Skeletal muscle satellite cell (primary cell): ENCODE measurements around the gene HLA-DMB. TPM values are rescaled to one million over a fixed set of nuclear protein-coding genes. Genes with fewer than 3 reads are reported as not detected.

Experiments used
- H3K27me3 ChIP-seq: 2 replicates; pipeline ENCODE4 v1.7.0; 2013; ENCODE audit warnings: low read length; ENCODE audit not compliant: control insufficient read depth, insufficient read depth
- H3K36me3 ChIP-seq: 2 replicates; pipeline ENCODE4 v1.7.0; 2013; ENCODE audit warnings: mild to moderate bottlenecking, control low read depth, low read length; ENCODE audit not compliant: insufficient read depth
- H3K4me1 ChIP-seq: 2 replicates; pipeline ENCODE4 v1.7.0; 2013; ENCODE audit warnings: low read length; ENCODE audit not compliant: control insufficient read depth, insufficient read depth
- H3K4me2 ChIP-seq: 2 replicates; pipeline ENCODE4 v1.7.0; 2013; ENCODE audit warnings: mild to moderate bottlenecking, low read length
- H3K4me3 ChIP-seq: 2 replicates; pipeline ENCODE4 v1.7.0; 2013; ENCODE audit warnings: low read length
- H3K9ac ChIP-seq: 2 replicates; pipeline ENCODE4 v1.7.0; 2013; ENCODE audit warnings: mild to moderate bottlenecking, low read depth, low read length, moderate library complexity
- H3K9me3 ChIP-seq: replicated peaks from 2 replicates; pipeline ENCODE4 v1.7.0; 2013; ENCODE audit warnings: mild to moderate bottlenecking, control low read depth, low read length
- small RNA-seq: library from RNA; depleted of rRNA; stranded (forward); fragments of <200 nt; gene quantifications from one replicate; pipeline ENCODE3, GENCODE V24; 2012

Gene HLA-DMB

DNA sequence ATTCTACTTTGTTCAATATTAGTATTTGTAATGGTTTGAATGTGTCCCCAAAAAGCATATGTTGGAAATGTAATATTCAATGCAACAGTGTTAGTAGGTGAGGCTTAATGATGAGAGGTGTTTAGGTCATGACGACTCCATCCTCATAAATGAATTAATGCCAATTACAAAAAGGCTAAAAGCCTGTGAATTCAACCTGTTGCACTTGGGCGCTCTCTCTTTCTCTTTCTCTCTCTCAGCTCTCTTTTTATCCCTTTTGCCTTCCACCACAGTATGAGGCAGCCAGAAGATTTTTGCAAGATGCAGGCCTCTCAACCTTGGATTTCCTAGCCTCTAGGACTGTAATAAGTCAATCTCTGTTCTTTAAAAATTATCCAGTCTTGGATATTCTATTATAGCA, 52.3 kb downstream of the HLA-DMB start:
- H3K9me3 ChIP-seq: no peaks in the 10 kb centered on the region

DNA sequence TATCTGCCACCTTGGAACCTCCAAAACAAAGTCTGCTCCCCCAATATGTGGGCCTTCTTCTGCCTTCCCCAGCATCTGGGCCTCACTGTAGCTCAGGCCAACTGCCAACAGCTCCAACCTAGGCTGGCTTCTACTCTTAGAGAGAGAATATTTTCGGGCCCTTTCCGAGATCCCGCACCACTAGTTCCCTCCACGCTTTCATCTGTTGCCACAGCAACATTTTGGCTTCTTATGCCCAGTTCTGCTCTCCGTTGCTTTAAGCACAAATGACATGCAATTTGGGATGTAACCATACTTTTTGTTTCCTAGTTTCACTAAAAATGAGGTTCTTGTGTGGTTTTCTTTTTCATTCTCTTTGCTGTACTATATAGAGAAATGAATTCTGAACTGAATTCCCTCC, 53.2 kb downstream of the HLA-DMB start:
- Histone ChIP-seq H3K36me3 (no peaks in the 10 kb centered on the region), H3K9me3 (no peaks in the 10 kb centered on the region), H3K4me1 (peaks cover 11% of the 10 kb centered on the region), H3K4me2 (no peak overlapping the region), H3K4me3 (no peak overlapping the region), H3K9ac (no peak overlapping the region), H3K27me3 (peaks cover 11% of the 10 kb centered on the region)

More for the DNA sequence above, 52.3 kb downstream of the HLA-DMB start:
- H3K36me3 ChIP-seq: no peaks in the 10 kb centered on the region
- H3K4me2 ChIP-seq: no peak overlapping the region
- H3K4me1 ChIP-seq: peaks cover 11% of the 10 kb centered on the region
- peaks cover 7% of the 10 kb centered on the region for H3K27me3 ChIP-seq
- H3K4me3 ChIP-seq: no peak overlapping the region
- no peak overlapping the region for H3K9ac ChIP-seq

DNA sequence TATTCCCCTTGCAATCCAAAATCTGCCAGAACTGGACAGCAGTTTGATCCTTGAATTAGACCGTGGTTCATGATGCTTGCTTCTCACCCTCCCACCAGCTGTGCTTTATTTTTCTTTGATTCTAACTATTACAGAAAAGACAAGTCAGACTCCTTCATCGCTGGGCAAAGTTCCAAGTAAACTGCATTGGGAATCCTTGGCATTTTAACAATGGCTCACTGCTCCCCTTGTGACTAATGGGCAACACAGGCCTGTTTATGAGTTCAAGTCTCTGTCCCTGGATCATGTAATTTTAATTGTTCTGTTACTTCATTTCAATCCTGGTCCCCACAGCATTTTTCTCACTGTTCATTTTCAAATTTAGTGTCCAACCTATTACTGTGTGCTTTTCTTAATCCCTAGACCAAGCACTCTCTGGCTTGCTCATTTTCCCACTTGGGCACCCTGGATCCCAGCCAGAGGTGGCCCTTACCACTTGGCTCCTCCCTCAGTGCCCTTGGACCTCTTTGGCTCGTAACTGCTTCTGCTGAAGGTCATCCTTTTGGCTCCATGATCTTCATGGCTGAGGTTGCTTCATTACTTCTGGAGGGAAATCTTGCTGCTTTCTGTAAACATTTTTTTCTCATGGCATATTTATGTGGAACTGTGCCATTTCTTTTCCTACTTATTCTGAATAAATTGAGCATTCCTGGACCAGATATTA, 54.0 kb downstream of the HLA-DMB start:
- Histone ChIP-seq H3K4me1 (peaks cover 11% of the 10 kb centered on the region), H3K4me3 (no peak overlapping the region), H3K4me2 (peak overlapping the region; percentile 32), H3K9me3 (no peaks in the 10 kb centered on the region), H3K27me3 (peaks cover 13% of the 10 kb centered on the region), H3K36me3 (no peaks in the 10 kb centered on the region), H3K9ac (no peak overlapping the region)

DNA sequence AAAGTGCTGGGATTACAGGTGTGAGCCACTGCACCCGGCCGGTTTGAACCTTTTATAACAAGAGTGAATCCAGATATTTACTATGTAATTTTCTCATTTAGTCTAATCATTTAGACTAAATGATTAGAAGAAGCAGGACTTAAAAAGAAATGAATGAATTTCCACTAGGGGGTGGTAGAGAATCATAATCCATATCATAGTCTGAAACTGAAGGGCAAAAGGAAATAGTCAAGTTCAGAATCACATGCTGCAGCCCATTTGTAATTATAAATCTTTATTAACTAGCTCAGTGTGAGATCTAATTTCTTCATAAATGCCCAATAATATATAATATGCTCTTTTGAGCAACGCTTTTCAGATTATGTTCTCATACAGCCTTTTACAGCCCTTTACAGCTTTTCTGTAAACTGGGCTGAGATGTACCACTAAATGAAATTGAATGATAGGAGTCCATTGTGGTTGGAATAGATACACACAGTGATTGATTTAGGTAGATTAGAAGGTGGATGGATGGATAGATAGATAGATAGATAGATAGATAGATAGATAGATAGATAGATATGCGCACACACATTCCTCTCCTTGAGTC, 55.0 kb downstream of the HLA-DMB start:
- H3K4me2 ChIP-seq: no peak overlapping the region
- peaks cover 11% of the 10 kb centered on the region for H3K4me1 ChIP-seq
- H3K27me3 ChIP-seq: peaks cover 20% of the 10 kb centered on the region

More for the DNA sequence above, 55.0 kb downstream of the HLA-DMB start:
- H3K9me3 ChIP-seq: no peaks in the 10 kb centered on the region
- H3K36me3 ChIP-seq: no peaks in the 10 kb centered on the region
- no peak overlapping the region for H3K9ac ChIP-seq
- H3K4me3 ChIP-seq: no peak overlapping the region

Small RNA genes within 50 kb of the gene (small RNA-seq; reads per million reads assigned to genes)
- not detected for gene HLA-Z
